Activated B cell treated with CpG ODN at 0.5 μM for 24 hours (primary cell): ENCODE measurements around the gene HSD11B2. TPM values are rescaled to one million over a fixed set of nuclear protein-coding genes. Genes with fewer than 3 reads are reported as not detected.
A peak's percentile ranks its signal among the peaks of the same experiment; 100 is the strongest.

Experiments
- ATAC-seq: fragments of 200-7000 bp; cut with Tn5 transposase; one replicate; pipeline ENCODE4 v1.10.0; 2021; ENCODE audit warnings: low read depth, mild to moderate bottlenecking, moderate library complexity
- CTCF ChIA-PET: fragments of 350-600 bp; sonication (Branson Sonifier 250); formaldehyde crosslinking; loops from one replicate; lab custom pipeline; 2021; ENCODE audit warnings: antibody characterized with exemption; lab: Charles Lee
- POLR2A ChIA-PET: fragments of 350-600 bp; sonication (Branson Sonifier 250); formaldehyde crosslinking; loops from one replicate; lab custom pipeline; 2021; ENCODE audit warnings: antibody characterized with exemption; lab: Charles Lee
- DNase-seq: peaks from one replicate; pipeline ENCODE4 v3.0.0; 2022
- H3K27ac Mint-ChIP-seq: one replicate; pipeline ENCODE4 v1.8.0; 2020; ENCODE audit warnings: mixed read lengths
- H3K27me3 Mint-ChIP-seq: one replicate; pipeline ENCODE4 v1.8.0; 2021; ENCODE audit warnings: mixed read lengths
- H3K36me3 Mint-ChIP-seq: one replicate; pipeline ENCODE4 v1.8.0; 2021; ENCODE audit warnings: low read depth, mixed read lengths
- H3K4me1 Mint-ChIP-seq: one replicate; pipeline ENCODE4 v1.8.0; 2021; ENCODE audit warnings: mixed read lengths
- H3K4me3 Mint-ChIP-seq: one replicate; pipeline ENCODE4 v1.8.0; 2020; ENCODE audit warnings: mild to moderate bottlenecking, mixed read lengths
- H3K9me3 Mint-ChIP-seq: one replicate; pipeline ENCODE4 v1.8.0; 2020; ENCODE audit warnings: mixed read lengths
- intact Hi-C: fragments of 100-400 bp; cut with micrococcal nuclease; formaldehyde crosslinking; loops from one replicate; pipeline ENCODE4 v1.15.1; 2024
- total RNA-seq: library from RNA; stranded (reverse); gene quantifications from 2 replicates; pipeline ENCODE4 v1.2.3, GENCODE V29; 2022
- TF ChIP-seq, protein P1 (sequence below): fragments of 200-600 bp; IDR thresholded peaks from one replicate; pipeline ENCODE4 v1.8.0; 2022; ENCODE audit warnings: antibody characterized with exemption, mild to moderate bottlenecking

Gene HSD11B2
- total RNA-seq, 1 donor from 2014 or later, result 0.49 TPM

- peaks cover 31% of the 10 kb centered on the region for H3K27me3 Mint-ChIP-seq
- DNase-seq (no peak), ATAC-seq (no peak)
- intact Hi-C loops, result loop anchor here (5.0 kb wide), 1 partner anchor 238 kb away; the partner anchor contains the start of genes C16orf86 and ENKD1
- no peaks in the 10 kb centered on the region for H3K9me3 Mint-ChIP-seq
- H3K27ac Mint-ChIP-seq, result no peak overlapping the region
- H3K4me3 Mint-ChIP-seq, result peak overlapping the region; percentile 46
- ChIA-PET POLR2A (interaction anchor here (0.7 to 1.5 kb wide), 2 partner anchors 52 to 187 kb away, joined by 3 to 5 read pairs; partner anchors contain the start of gene ATP6V0D1), CTCF (interaction anchor here (0.9 to 3.0 kb wide), 6 partner anchors 9 to 88 kb away, joined by 3 to 63 read pairs (median 7); no protein-coding TSS in a partner anchor)
- H3K4me1 Mint-ChIP-seq, result peaks cover 25% of the 10 kb centered on the region
- no peaks in the 10 kb centered on the region for H3K36me3 Mint-ChIP-seq
- TF ChIP-seq, protein P1, sequence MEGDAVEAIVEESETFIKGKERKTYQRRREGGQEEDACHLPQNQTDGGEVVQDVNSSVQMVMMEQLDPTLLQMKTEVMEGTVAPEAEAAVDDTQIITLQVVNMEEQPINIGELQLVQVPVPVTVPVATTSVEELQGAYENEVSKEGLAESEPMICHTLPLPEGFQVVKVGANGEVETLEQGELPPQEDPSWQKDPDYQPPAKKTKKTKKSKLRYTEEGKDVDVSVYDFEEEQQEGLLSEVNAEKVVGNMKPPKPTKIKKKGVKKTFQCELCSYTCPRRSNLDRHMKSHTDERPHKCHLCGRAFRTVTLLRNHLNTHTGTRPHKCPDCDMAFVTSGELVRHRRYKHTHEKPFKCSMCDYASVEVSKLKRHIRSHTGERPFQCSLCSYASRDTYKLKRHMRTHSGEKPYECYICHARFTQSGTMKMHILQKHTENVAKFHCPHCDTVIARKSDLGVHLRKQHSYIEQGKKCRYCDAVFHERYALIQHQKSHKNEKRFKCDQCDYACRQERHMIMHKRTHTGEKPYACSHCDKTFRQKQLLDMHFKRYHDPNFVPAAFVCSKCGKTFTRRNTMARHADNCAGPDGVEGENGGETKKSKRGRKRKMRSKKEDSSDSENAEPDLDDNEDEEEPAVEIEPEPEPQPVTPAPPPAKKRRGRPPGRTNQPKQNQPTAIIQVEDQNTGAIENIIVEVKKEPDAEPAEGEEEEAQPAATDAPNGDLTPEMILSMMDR, result no peak
Observed at GRCh38 chr16:67429053-67429798, 1.7 kb upstream of the HSD11B2 start.

DNA sequence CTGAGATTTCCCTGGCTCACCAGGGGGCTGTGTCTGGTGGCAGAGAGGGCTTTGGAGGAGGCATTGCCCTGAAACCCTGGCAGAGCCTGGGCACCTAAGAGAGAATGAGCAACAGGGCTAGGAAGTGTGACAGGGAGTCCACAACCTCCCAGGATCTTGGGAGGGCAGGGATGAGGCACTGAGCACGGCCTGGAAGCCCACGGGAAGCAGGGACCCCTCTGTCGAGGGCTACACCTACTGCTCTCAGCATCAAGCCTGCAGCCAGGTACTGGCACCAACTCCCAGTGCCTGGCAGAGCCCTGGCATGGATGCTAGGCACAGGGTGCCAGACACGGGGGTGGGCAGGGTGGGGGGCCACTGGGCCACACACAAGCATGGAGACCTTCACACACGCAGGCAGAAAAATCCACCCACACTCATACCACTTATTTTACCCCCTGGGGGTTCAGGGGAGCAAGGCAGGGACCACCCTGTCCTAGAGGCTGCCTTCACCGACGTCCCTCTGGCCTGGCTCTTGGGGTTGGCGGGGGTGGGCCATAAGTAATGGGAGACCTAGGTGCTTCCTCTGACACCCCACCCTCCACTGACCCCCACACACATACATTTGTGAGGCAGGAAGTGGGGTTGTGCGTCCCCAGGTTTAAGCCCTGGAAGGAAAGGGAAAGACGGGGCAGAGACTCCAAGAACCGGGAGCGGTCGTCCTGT, 970 bp upstream of the HSD11B2 start:
- H3K4me3 Mint-ChIP-seq, result peak overlapping the region; percentile 83
- intact Hi-C loops, result loop anchor here (5.0 kb wide), 1 partner anchor 237 kb away; the partner anchor contains the start of genes C16orf86 and ENKD1
- ChIA-PET POLR2A (no interaction called here), CTCF (interaction anchor here (0.9 to 2.0 kb wide), 4 partner anchors 14 to 87 kb away, joined by 3 to 8 read pairs (median 6); no protein-coding TSS in a partner anchor)
- TF ChIP-seq, protein P1, result no peak
- H3K4me1 Mint-ChIP-seq, result peaks cover 31% of the 10 kb centered on the region
- H3K27me3 Mint-ChIP-seq, result peaks cover 31% of the 10 kb centered on the region
- no peaks in the 10 kb centered on the region for H3K9me3 Mint-ChIP-seq
- H3K36me3 Mint-ChIP-seq, result no peaks in the 10 kb centered on the region
- H3K27ac Mint-ChIP-seq, result no peak overlapping the region
- DNase-seq (no peak), ATAC-seq (no peak)

- peak; percentile 48 for DNase-seq
- no peaks in the 10 kb centered on the region for H3K9me3 Mint-ChIP-seq
- ATAC-seq, result peak; percentile 23
- peaks cover 35% of the 10 kb centered on the region for H3K4me1 Mint-ChIP-seq
- intact Hi-C loops, result no loop called here
- ChIA-PET POLR2A (interaction anchor here (0.6 to 0.7 kb wide), 2 partner anchors 13 to 23 kb away, joined by 3 to 4 read pairs; no protein-coding TSS in a partner anchor), CTCF (interaction anchor here (1.0 kb wide), 1 partner anchor 35 kb away, joined by 6 read pairs; no protein-coding TSS in a partner anchor)
- H3K27me3 Mint-ChIP-seq, result peaks cover 27% of the 10 kb centered on the region
- H3K36me3 Mint-ChIP-seq, result peaks cover 1% of the 10 kb centered on the region
- TF ChIP-seq, protein P1, result no peak
- H3K27ac Mint-ChIP-seq, result no peak overlapping the region
- H3K4me3 Mint-ChIP-seq, result peak overlapping the region; percentile 83
Observed at GRCh38 chr16:67430504-67430976, 381 bp upstream of the HSD11B2 start.

DNA sequence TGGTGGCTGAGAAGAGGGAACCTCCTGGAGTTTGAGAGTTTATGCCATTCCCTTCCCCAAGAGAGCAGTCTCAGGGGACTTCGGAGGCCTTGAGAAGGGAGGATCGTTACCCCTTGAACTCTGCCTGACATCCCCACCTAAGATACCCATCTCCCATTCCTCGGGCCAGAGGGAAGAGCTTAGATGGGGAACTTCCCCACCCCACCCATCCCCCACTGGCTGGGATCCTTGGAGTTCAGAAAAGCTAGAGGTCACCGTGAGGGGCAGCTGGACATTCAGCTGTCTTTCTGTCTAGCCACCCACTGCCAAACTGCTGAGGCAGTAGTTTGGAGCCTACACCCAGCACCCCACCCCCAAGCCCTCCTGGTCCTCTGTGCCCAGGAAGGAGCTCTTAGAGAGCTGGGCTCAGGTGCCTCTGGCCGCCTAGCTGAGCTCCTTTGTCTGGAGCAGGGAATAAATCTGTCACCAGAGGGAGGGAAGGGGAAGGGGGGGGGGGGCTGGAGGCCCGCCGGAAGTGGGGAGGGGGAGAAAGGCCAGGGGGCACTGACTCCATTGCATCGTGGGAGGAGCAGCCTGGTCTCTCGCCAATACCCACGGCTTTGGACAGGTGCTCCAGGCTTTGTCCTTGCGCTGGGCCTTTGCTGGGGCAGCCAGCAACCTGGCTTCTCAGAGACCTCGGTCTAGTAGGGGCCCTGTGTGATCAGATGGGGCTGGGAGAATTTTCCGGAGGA, 1.0 kb downstream of the HSD11B2 start:
- H3K4me3 Mint-ChIP-seq, result peak overlapping the region; percentile 70
- H3K27ac Mint-ChIP-seq, result no peak overlapping the region
- DNase-seq (no peak), ATAC-seq (no peak)
- peaks cover 10% of the 10 kb centered on the region for H3K36me3 Mint-ChIP-seq
- CTCF ChIA-PET, result no interaction called here
- H3K4me1 Mint-ChIP-seq, result peaks cover 40% of the 10 kb centered on the region
- peaks cover 22% of the 10 kb centered on the region for H3K27me3 Mint-ChIP-seq
- no peaks in the 10 kb centered on the region for H3K9me3 Mint-ChIP-seq
- TF ChIP-seq, protein P1, result no peak
- intact Hi-C loops, result no loop called here
- POLR2A ChIA-PET, result interaction anchor here (0.6 to 0.8 kb wide), 4 partner anchors 26 to 287 kb away, joined by 3 to 10 read pairs (median 6); partner anchors contain the start of gene GFOD2
